Measurements from ENCODE around the gene PDLIM1.

Gene PDLIM1

DNA sequence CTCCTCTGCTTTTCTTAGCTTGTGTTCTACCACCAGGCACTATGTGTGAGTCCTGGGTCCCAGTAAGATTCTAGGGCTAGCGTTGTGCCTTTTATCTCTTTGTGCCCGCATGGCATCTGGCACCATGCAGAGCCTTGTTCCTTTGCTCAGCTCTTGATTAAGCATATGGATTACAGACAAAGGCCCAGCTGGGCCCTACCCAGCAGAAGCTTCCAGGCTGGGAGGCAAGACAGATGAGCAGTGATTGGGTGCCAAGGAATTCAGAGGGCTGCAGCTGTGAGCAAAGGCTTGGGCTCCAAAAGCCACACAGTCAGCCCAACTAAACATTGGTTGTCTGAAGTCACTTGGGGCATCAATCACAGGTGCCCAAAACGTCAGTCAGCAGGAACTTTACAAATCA lies 94.8 kb downstream of the PDLIM1 start:
- no peak for DNase-seq

DNA sequence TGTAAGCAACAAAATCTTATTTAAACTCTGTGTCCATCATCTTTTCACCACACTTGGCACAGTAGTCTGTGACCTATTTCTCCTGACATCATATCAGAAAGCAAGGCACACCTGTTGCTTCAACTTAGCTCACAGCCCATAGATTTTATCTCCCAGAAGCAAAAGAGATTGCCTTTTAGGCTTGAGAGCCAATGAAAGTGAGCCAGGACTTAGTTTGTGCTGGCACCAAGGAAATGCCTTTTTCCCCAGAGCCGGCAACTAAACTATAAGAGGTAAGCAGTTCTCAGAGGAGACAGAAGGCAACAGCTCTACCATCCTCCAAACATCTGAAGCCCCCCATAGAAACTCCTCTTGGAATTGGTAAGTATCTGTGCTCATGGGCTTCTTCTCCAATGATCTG lies 96.9 kb downstream of the PDLIM1 start, which contains the start of gene ACSM6:
ACSM6 (plus strand) TSS at position 295 of the 400 bp plus-strand sequence. CDS start 248 bp downstream, outside the sequence.
- DNase-seq, result no peak

DNA sequence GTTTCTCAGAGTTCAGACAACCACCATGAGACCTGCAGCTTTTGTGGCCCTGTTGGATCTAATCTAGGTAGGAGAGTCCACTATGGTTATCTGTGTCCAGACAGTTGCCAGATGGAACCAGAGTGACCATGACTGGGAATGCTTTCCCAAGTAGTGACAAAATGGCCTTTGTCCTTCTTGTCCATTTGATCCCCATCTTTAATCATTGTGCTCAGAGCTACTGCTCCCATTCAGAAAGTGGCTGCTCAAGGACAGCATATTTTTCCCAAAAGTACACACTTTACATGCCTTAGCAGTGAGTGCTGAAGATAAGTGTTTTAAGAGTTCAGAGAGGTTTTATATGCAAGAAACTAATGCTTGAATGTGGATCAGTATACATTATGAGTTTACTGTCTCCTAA lies 102.2 kb downstream of the PDLIM1 start:
- no peak for DNase-seq

DNA sequence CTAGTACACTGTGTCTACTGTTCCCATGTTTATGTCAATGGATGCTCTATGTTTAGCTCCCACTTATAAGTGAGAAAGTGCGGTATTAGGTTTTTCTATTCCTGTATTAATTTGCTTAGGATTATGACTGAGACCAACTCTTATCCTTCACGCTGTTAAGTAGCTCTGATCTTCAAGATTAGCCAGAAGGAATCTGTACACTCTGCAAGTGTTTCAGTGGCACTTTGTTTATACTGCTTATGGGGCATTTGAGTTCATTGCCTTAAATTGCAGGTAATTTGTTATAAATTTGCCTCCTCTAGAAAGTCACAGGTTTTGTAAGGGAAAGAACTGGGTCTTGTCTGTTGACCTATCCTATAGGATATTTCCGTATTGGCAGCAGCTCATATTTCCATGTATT lies 103.2 kb downstream of the PDLIM1 start:
- DNase-seq, result no peak
